ENCODE results near the gene HTR1D.

Gene HTR1D

GRCh38 chr1:23156940-23157339 lies 60.4 kb downstream of the HTR1D start:
- no peak for DNase-seq (ENCODE audit: insufficient read length, low spot score)

GRCh38 chr1:23152966-23153684 lies 64.2 kb downstream of the HTR1D start:
- DNase-seq (ENCODE audit: insufficient read length, low spot score) (no peak), FAIRE-seq (no peak)

More at GRCh38 chr1:23156940-23157339, 60.4 kb downstream of the HTR1D start:
- no peak for FAIRE-seq

DNA sequence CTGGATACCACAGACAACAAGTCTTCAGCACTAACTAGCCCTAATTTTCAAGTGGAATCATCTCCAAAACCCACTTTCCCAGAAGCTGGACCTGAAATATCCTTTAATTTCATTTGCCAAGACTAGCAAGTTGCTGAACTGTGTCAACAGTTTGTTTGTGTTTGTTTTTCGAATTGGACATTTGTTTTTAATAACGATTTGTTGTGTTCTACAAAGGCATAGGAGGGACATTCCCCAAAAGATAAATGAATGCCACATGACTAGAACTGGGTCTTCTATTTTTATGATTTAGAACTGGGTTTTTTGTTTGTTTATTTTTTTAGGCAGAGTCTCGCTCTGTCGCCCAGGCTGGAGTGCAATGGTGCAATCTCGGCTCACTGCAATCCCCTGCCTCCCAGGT lies 66.6 kb downstream of the HTR1D start:
- DNase-seq (ENCODE audit: insufficient read length, low spot score) (no peak), FAIRE-seq (no peak)

DNA sequence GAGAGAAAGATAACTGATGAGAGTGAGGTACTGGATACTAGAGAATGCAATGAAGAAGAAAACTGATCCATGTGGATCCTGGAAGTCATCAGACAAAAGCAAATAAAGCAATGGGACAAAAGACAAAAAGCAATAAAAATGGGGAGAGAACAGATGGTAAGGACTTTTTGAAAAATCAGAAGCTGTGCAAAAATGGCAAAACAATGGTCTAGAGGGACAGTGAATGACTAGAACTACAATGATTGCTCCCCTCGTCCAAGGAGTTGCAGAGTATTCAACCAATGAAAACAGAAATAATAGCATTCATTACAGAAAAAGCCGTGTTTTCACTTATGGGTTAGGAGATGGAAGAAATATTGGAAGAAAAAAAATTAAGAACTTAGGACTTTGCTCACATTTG lies 67.2 kb downstream of the HTR1D start:
- FAIRE-seq (no peak), DNase-seq (ENCODE audit: insufficient read length, low spot score) (no peak)

DNA sequence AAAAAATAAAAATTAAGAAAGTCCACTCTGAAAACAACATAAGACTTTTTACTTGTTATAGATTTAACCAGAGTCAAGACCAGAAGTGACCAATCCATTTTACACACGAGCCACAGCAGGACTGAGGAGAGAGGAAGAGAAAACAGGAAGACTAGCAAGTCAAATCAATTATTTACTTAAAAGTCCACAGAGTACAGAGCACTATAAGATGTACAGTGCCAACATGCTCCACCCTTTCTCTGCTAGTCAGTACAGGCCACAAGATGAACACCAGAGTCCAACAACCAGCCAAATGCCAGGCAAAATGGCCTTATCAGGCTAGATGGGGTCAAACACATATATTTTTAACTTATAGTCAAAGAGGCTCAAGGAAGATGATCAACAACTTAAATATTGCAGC lies 68.2 kb downstream of the HTR1D start:
- FAIRE-seq = no peak
- no peak for DNase-seq (ENCODE audit: insufficient read length, low spot score)

DNA sequence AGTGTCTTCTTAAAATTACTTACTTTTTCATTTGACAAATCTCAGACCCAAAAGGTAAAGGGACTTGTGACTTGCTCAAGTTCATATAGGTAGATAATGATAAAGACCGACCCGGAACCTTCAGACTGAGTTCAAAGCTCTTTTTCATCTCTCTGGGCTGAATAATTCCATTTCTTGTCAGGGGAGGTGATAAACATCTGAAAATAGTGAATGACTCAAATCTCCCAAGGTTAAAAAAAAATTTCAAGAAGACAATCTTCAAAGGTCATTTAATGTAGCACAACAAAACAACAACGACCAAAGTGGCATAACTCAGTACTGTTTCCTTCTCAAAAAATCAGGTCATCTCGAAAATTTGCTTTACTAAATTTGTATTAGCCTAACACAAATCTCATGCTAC lies 69.2 kb downstream of the HTR1D start:
- no peak for DNase-seq (ENCODE audit: insufficient read length, low spot score)
- no peak for FAIRE-seq
